OCI-LY7 (cell line): Measurements from ENCODE around the gene POU2AF1. TPM values are rescaled to one million over a fixed set of nuclear protein-coding genes. Genes with fewer than 3 reads are reported as not detected.
A peak's percentile ranks its signal among the peaks of the same experiment; 100 is the strongest.

ENCODE experiments used
- BruUV-seq: library from RNA; stranded (reverse); fragments of 400-500 nt; replicated peaks from 2 replicates; lab custom pipeline; 2021; lab: Mats Ljungman, UMichigan
- CTCF ChIA-PET: fragments of 300-600 bp; sonication (Branson Sonifier 250); formaldehyde crosslinking; loops from one replicate; lab custom pipeline; 2022; ENCODE audit warnings: antibody characterized with exemption; ENCODE audit not compliant: unreplicated experiment; lab: Charles Lee
- POLR2A ChIA-PET: fragments of 300-600 bp; sonication (Branson Sonifier 250); formaldehyde crosslinking; loops from one replicate; lab custom pipeline; 2022; ENCODE audit warnings: antibody characterized with exemption; lab: Charles Lee
- DNase-seq: peaks from one replicate; pipeline ENCODE4 v3.0.0-alpha.2; 2015; ENCODE audit warnings: low spot score
- H2AFZ ChIP-seq: fragments of 200-600 bp; sonication (generic), shearing (Covaris generic); 2 replicates; pipeline ENCODE4 v1.6.1; 2014; ENCODE audit warnings: mild to moderate bottlenecking, antibody characterized with exemption, low read length, moderate library complexity
- H3K27ac ChIP-seq: fragments of 200-600 bp; sonication (generic); 2 replicates; pipeline ENCODE4 v1.5.1; 2014; ENCODE audit warnings: mixed run types, low read depth, mild to moderate bottlenecking, moderate library complexity, low read length, inconsistent platforms; ENCODE audit not compliant: poor library complexity, severe bottlenecking
- H3K36me3 ChIP-seq: fragments of 200-600 bp; sonication (generic); 2 replicates; pipeline ENCODE4 v1.6.1; 2014; ENCODE audit warnings: mild to moderate bottlenecking, antibody characterized with exemption, low read length, moderate library complexity, mixed read lengths; ENCODE audit not compliant: insufficient read depth
- H3K4me1 ChIP-seq: fragments of 200-600 bp; sonication (generic); 2 replicates; pipeline ENCODE4 v1.5.1; 2014; ENCODE audit warnings: mild to moderate bottlenecking, low read length; ENCODE audit not compliant: insufficient read depth, poor library complexity, severe bottlenecking
- H3K4me2 ChIP-seq: fragments of 200-600 bp; sonication (generic); 2 replicates; pipeline ENCODE4 v1.6.1; 2014; ENCODE audit warnings: mild to moderate bottlenecking, low read length
- H3K4me3 ChIP-seq: fragments of 200-600 bp; sonication (generic); 2 replicates; pipeline ENCODE4 v1.5.1; 2014; ENCODE audit warnings: mild to moderate bottlenecking, low read depth, low read length; ENCODE audit not compliant: poor library complexity, severe bottlenecking
- H3K79me2 ChIP-seq: fragments of 200-600 bp; sonication (generic); 2 replicates; pipeline ENCODE4 v1.6.1; 2016; ENCODE audit warnings: low read depth, mild to moderate bottlenecking, low read length, moderate library complexity, mixed read lengths; ENCODE audit not compliant: insufficient read depth
- H3K9me2 ChIP-seq: fragments of 200-600 bp; sonication (generic); 2 replicates; pipeline ENCODE4 v1.6.1; 2016; ENCODE audit warnings: mild to moderate bottlenecking, low read length, mixed read lengths; ENCODE audit not compliant: insufficient read depth
- H3K9me3 ChIP-seq: fragments of 200-600 bp; sonication (generic); 2 replicates; pipeline ENCODE4 v1.6.1; 2014; ENCODE audit warnings: mild to moderate bottlenecking, mixed run types, low read length, mixed read lengths
- H4K20me1 ChIP-seq: fragments of 200-600 bp; sonication (generic); 2 replicates; pipeline ENCODE4 v1.6.1; 2014; ENCODE audit warnings: mild to moderate bottlenecking, antibody characterized with exemption, low read length, moderate library complexity, mixed read lengths; ENCODE audit not compliant: insufficient read depth
- EZH2phosphoT487 ChIP-seq: fragments of 200-600 bp; sonication (generic); IDR thresholded peaks from 2 replicates; pipeline ENCODE4 v1.6.1; 2018; ENCODE audit warnings: low read depth, borderline replicate concordance, mild to moderate bottlenecking, mixed run types, antibody characterized with exemption, low read length, moderate library complexity, mixed read lengths
- intact Hi-C: fragments of 100-400 bp; cut with micrococcal nuclease; formaldehyde crosslinking; loops from one replicate; pipeline ENCODE4 v1.10.0; 2022; ENCODE audit not compliant: unreplicated experiment
- total RNA-seq, 2 experiments: library from RNA; depleted of rRNA in 1 of 2; stranded (reverse); fragments of >200 nt in 1 of 2; shearing (Covaris generic) in 1 of 2; gene quantifications; 2 replicates each; pipeline ENCODE4 v1.2.3, GENCODE V29; 2014 to 2022
- TF ChIP-seq, protein P1 (sequence below): fragments of 200-600 bp; sonication (generic); conservative IDR thresholded peaks from 2 replicates; pipeline ENCODE4 v1.5.1; 2014; ENCODE audit warnings: mild to moderate bottlenecking, antibody characterized with exemption, low read length, moderate library complexity, mixed read lengths

POU2AF1 gene
- total RNA-seq, 2 experiments from 2014 or later, result 86.1 to 285 TPM

DNA sequence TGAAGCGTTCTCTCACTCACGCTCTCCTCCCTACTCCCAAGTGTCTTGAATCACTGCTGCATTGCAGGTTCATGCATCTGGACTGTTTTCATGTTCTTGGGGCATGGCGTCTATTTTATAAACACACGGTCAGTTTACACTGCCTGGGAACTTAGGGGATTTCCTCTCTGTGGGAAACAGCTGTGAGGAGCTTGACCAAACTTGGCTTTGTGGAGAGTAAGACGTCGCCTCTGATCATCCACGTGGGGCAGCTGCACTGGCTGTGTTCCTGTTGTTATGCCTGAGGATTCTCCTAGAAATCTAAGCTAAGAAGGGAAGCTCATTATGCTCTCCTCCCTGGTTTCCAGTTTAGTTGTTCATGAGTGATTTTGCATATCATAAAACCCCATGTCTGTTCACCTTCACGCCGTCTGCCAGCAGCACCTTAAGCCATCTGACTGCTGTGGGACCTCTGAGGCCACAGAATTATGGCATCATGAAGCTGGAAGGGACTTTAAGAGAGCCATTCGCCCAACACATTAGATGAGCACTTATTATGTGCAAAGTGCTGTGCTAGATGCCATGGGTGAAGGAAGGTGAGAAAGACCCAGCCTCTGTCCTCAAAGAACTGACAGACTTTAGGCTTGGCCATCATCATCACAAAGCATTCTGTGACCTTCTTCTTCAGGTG, 38.8 kb upstream of the POU2AF1 start:
- TSS peak; percentile 79 for BruUV-seq
- Histone ChIP-seq H3K9me2 (no peaks in the 10 kb centered on the region), H3K4me1 (peaks cover 99% of the 10 kb centered on the region), H3K9me3 (peaks cover 9% of the 10 kb centered on the region; the same call in 1 of the 2 replicates), H4K20me1 (no peaks in the 10 kb centered on the region; the same call in 1 of the 2 replicates), H3K4me2 (peak overlapping the region; percentile 90), H3K36me3 (0 out of 2 replicates have a peak, but pooled peaks cover 9% of the 10 kb centered on the region), H3K27ac (peak overlapping the region; percentile 97), H3K4me3 (peak overlapping the region; percentile 55), H3K79me2 (no peaks in the 10 kb centered on the region; the same call in 1 of the 2 replicates), H2AFZ (no peak overlapping the region; the same call in 1 of the 2 replicates)
- POLR2A ChIA-PET, result interaction anchor here (0.6 to 17.9 kb wide), 30 partner anchors 8 to 240 kb away, joined by 3 to 577 read pairs (median 5); partner anchors contain the start of gene POU2AF1
- intact Hi-C loops, result loop anchor here (1.0 to 5.0 kb wide), 5 partner anchors 19 to 241 kb away; partner anchors contain the start of gene POU2AF1
- DNase-seq, result peak; percentile 85
- CTCF ChIA-PET, result interaction anchor here (0.6 to 3.9 kb wide), 12 partner anchors 10 to 1951 kb away, joined by 3 to 35 read pairs (median 4); partner anchors contain the start of gene POU2AF1
- TF ChIP-seq, protein P1, sequence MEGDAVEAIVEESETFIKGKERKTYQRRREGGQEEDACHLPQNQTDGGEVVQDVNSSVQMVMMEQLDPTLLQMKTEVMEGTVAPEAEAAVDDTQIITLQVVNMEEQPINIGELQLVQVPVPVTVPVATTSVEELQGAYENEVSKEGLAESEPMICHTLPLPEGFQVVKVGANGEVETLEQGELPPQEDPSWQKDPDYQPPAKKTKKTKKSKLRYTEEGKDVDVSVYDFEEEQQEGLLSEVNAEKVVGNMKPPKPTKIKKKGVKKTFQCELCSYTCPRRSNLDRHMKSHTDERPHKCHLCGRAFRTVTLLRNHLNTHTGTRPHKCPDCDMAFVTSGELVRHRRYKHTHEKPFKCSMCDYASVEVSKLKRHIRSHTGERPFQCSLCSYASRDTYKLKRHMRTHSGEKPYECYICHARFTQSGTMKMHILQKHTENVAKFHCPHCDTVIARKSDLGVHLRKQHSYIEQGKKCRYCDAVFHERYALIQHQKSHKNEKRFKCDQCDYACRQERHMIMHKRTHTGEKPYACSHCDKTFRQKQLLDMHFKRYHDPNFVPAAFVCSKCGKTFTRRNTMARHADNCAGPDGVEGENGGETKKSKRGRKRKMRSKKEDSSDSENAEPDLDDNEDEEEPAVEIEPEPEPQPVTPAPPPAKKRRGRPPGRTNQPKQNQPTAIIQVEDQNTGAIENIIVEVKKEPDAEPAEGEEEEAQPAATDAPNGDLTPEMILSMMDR, result no peak
- TF ChIP-seq EZH2phosphoT487, result no peak

DNA sequence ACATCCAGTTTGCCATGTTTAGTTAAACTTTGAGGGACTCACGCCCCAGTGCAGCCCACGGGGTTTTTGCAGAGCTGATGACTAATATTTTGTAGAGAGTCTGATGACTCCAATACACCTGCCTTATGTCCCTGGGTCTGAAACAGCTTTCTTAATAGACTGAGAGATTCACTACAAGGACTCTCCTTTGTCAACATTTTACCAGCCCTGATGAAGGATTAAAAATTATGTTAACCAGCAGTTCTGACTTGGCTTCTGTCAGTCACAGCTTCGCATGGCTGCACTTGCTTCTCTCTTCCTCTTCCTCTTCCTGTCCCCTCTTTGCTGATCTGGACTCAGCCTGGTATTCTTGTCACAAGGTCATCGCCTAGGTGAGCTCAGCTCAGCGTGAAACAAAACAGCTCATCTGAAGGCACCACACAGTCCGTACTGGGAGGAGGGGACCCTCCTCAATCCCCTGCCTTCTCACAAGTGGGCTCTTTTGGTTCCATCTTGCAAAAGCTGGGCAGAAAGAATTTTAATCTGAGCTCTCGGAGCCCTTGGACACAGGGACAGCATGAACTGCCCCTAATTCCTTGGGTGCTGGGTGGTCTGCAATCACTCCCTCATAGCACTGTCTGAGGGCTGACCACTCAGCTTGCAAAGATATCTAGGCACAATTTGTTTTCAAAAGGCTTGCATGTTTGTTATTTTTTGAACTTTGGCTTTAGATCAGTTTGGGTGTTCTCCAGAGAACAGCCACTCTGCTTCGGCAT, 38.1 kb upstream of the POU2AF1 start:
- intact Hi-C loops, result loop anchor here (1.0 to 5.0 kb wide), 5 partner anchors 18 to 240 kb away; partner anchors contain the start of gene POU2AF1
- Histone ChIP-seq H3K4me1 (peaks cover 99% of the 10 kb centered on the region), H3K9me2 (no peaks in the 10 kb centered on the region), H3K4me2 (peak overlapping the region; percentile 90), H4K20me1 (no peaks in the 10 kb centered on the region; the same call in 1 of the 2 replicates), H3K9me3 (peaks cover 9% of the 10 kb centered on the region; the same call in 1 of the 2 replicates), H3K36me3 (0 out of 2 replicates have a peak, but pooled peaks cover 9% of the 10 kb centered on the region), H3K79me2 (no peaks in the 10 kb centered on the region; the same call in 1 of the 2 replicates), H2AFZ (no peak overlapping the region; the same call in 1 of the 2 replicates), H3K27ac (peak overlapping the region; percentile 97), H3K4me3 (peak overlapping the region; percentile 55)
- no peak for TF ChIP-seq EZH2phosphoT487
- TF ChIP-seq, protein P1, result no peak
- BruUV-seq, result TSS peak; percentile 89
- ChIA-PET CTCF (interaction anchor here (0.6 to 3.9 kb wide), 12 partner anchors 9 to 1950 kb away, joined by 3 to 35 read pairs (median 3); partner anchors contain the start of gene POU2AF1), POLR2A (interaction anchor here (0.6 to 17.9 kb wide), 24 partner anchors 9 to 760 kb away, joined by 3 to 577 read pairs (median 5); partner anchors contain the start of gene POU2AF1)
- peak; percentile 94 for DNase-seq
